ENCODE measurements around the gene FAF2. TPM values are rescaled to one million over a fixed set of nuclear protein-coding genes. Genes with fewer than 3 reads are reported as not detected.

FAF2 gene
- total and polyA plus RNA-seq, 10 of the 15 experiments (the other 5 are each of a cell fraction or from before 2014, with no cell fraction given): 19.0 to 45.1 (median 35.6) TPM

DNA sequence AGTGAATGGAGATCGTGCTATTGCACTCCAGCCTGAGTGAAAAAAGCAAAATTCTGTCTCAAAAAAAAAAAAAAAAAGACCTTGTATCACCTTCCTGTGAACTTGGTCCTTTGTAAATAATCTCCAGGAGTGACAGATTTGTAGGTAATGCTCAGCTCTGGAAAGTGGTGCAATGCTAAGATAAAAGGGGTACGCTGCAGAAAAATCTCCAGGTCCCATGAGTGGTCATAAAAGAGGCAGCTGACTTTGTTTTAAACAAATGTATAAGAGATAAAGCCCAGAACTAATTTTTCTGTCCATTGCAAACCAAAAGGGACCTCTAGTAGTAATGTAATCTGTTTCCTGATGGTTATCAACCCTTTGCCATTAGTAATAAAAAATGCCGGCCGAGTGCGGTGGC lies 55.3 kb downstream of the FAF2 start:
- ChIA-PET CTCF (interaction anchor here (0.6 kb wide), 1 partner anchor 17 kb away, joined by 4 read pairs; no protein-coding TSS in a partner anchor), RAD21 (ENCODE audit: unreplicated experiment) (no interaction called here), POLR2A (interaction anchor here (0.7 kb wide), 1 partner anchor 41 kb away, joined by 3 read pairs; no protein-coding TSS in a partner anchor), SMC1A (ENCODE audit: uncharacterized antibody, unreplicated experiment) (no interaction called here)
- Histone ChIP-seq H3K4me1 (ENCODE audit: control insufficient read depth, insufficient read depth, low read length) (no peaks in the 10 kb centered on the region), H3K27ac (ENCODE audit: control insufficient read depth, insufficient read depth) (no peak overlapping the region), H4K20me1 (ENCODE audit: control insufficient read depth, insufficient read depth) (no peaks in the 10 kb centered on the region), H2AFZ (ENCODE audit: control insufficient read depth, low read depth, low read length) (no peak overlapping the region), H3K79me2 (ENCODE audit: control insufficient read depth, insufficient read depth, low read length) (no peaks in the 10 kb centered on the region), H3K27me3 (replicated peaks in 1 of 2; ENCODE audit: control insufficient read depth in 2 of 2, insufficient read depth in 2 of 2, low read length in 1 of 2) (no peaks in the 10 kb centered on the region), H3K4me2 (ENCODE audit: control insufficient read depth, insufficient read depth) (no peak overlapping the region), H3K36me3 (ENCODE audit: control insufficient read depth in 2 of 2, insufficient read depth in 2 of 2, low read length in 1 of 2) (peaks cover 14 to 34% of the 10 kb centered on the region in 2 experiments), H3K4me3 (no peak overlapping the region), H3K9ac (ENCODE audit: control insufficient read depth, insufficient read depth, low read length) (no peak overlapping the region), H3K9me3 (replicated peaks; ENCODE audit: control insufficient read depth, insufficient read depth, low read length) (no peaks in the 10 kb centered on the region)
- BruUV-seq (replicated peaks): no TSS peak
- DNase-seq (ENCODE audit: low read depth, low spot score): no peak
- in situ Hi-C loops (cut with MboI): no loop called here
- TF ChIP-seq ESRRA (IDR thresholded peaks at IDR 0.05; ENCODE audit: low read length) (no peak), EP300 (IDR thresholded peaks at IDR 0.05; ENCODE audit: borderline replicate concordance in 1 of 2, control insufficient read depth in 1 of 2, low read depth in 2 of 2, low read length in 2 of 2) (no peak), PML (IDR thresholded peaks at IDR 0.05; ENCODE audit: low read length) (no peak), SP1 (IDR thresholded peaks at IDR 0.05; ENCODE audit: low read depth, low read length) (no peak), TCF12 (IDR thresholded peaks at IDR 0.05; ENCODE audit: low read depth, low read length) (no peak), BHLHE40 (IDR thresholded peaks at IDR 0.05; ENCODE audit: borderline replicate concordance in 1 of 2, low read depth in 2 of 2, low read length in 1 of 2) (no peak), GATAD2B (conservative IDR thresholded peaks at IDR 0.05; ENCODE audit: low read depth) (no peak), SMC3 (IDR thresholded peaks at IDR 0.05; ENCODE audit: borderline replicate concordance, low read length) (no peak), CBX3 (IDR thresholded peaks at IDR 0.05; ENCODE audit: borderline replicate concordance, low read depth) (no peak), CHD2 (IDR thresholded peaks at IDR 0.05; ENCODE audit: borderline replicate concordance, low read depth, low read length) (no peak), ASH2L (IDR thresholded peaks at IDR 0.05; ENCODE audit: borderline replicate concordance, low read depth) (no peak), RFX5 (IDR thresholded peaks at IDR 0.05; ENCODE audit: low read depth, low read length) (no peak), POLR2AphosphoS5 (IDR thresholded peaks at IDR 0.05; ENCODE audit: low read length) (no peak)
- TF ChIP-seq, protein P1, sequence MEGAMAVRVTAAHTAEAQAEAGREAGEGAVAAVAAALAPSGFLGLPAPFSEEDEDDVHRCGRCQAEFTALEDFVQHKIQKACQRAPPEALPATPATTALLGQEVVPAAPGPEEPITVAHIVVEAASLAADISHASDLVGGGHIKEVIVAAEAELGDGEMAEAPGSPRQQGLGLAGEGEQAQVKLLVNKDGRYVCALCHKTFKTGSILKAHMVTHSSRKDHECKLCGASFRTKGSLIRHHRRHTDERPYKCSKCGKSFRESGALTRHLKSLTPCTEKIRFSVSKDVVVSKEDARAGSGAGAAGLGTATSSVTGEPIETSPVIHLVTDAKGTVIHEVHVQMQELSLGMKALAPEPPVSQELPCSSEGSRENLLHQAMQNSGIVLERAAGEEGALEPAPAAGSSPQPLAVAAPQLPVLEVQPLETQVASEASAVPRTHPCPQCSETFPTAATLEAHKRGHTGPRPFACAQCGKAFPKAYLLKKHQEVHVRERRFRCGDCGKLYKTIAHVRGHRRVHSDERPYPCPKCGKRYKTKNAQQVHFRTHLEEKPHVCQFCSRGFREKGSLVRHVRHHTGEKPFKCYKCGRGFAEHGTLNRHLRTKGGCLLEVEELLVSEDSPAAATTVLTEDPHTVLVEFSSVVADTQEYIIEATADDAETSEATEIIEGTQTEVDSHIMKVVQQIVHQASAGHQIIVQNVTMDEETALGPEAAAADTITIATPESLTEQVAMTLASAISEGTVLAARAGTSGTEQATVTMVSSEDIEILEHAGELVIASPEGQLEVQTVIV (IDR thresholded peaks at IDR 0.05; ENCODE audit: borderline replicate concordance, partially characterized antibody): no peak
- ATAC-seq: no peak
- no peak for FAIRE-seq
- intact Hi-C loops (cut with micrococcal nuclease; ENCODE audit: unreplicated experiment): no loop called here
- WGBS (ENCODE audit: insufficient coverage, insufficient replicate concordance, low lambda C conversion rate, missing lambda C conversion rate): 100% methylated on average over 5 of the region's 5 CpGs

All from GM12878 (cell line).